Left hindlimb (tissue), 1 donor: ENCODE data around the gene ATXN1.
"Not testable (repeated sequence)": the region's sequence is repeated elsewhere in the genome, so short reads cannot be mapped to it uniquely, and the experiment has no call there.

Source experiments
- DNase-seq: peaks from one replicate; pipeline ENCODE4 v3.0.0-alpha.2; 2018

Gene ATXN1

GRCh38 chr6:16430391-16431089 is 330.7 kb downstream of the ATXN1 start:
- DNase-seq, result no peak

GRCh38 chr6:16429669-16430068 is 331.6 kb downstream of the ATXN1 start:
- no peak for DNase-seq

GRCh38 chr6:16427124-16427523 is 334.1 kb downstream of the ATXN1 start:
- no peak for DNase-seq

GRCh38 chr6:16425881-16426615 is 335.2 kb downstream of the ATXN1 start:
- DNase-seq, result no peak

- no peak for DNase-seq
Measured at GRCh38 chr6:16421462-16421960, 339.7 kb downstream of the ATXN1 start.

- DNase-seq, result no peak
Measured at GRCh38 chr6:16420715-16421461, 340.4 kb downstream of the ATXN1 start.

GRCh38 chr6:16420337-16420714 is 340.9 kb downstream of the ATXN1 start:
- no peak for DNase-seq

- no peak for DNase-seq
Measured at GRCh38 chr6:16419636-16420336, 341.5 kb downstream of the ATXN1 start.

GRCh38 chr6:16418151-16418550 is 343.1 kb downstream of the ATXN1 start:
- DNase-seq, result no peak

- no peak for DNase-seq
Measured at GRCh38 chr6:16415677-16416076, 345.6 kb downstream of the ATXN1 start.

GRCh38 chr6:16414205-16414604 is 347.1 kb downstream of the ATXN1 start:
- no peak for DNase-seq

- DNase-seq, result no peak
Measured at GRCh38 chr6:16413399-16413798, 347.9 kb downstream of the ATXN1 start.

GRCh38 chr6:16412982-16413381 is 348.3 kb downstream of the ATXN1 start:
- DNase-seq, result no peak

- DNase-seq, result no peak
Measured at GRCh38 chr6:16412171-16412570, 349.1 kb downstream of the ATXN1 start.

GRCh38 chr6:16409531-16410441 is 351.5 kb downstream of the ATXN1 start:
- DNase-seq, result peak; percentile 65

- no peak for DNase-seq
Measured at GRCh38 chr6:16408766-16409165, 352.5 kb downstream of the ATXN1 start.

- DNase-seq, result no peak
Measured at GRCh38 chr6:16406966-16407365, 354.3 kb downstream of the ATXN1 start.

GRCh38 chr6:16406538-16406937 is 354.7 kb downstream of the ATXN1 start:
- not testable (repeated sequence) for DNase-seq

GRCh38 chr6:16405375-16405774 is 355.9 kb downstream of the ATXN1 start:
- no peak for DNase-seq

GRCh38 chr6:16404456-16404855 is 356.8 kb downstream of the ATXN1 start:
- DNase-seq, result no peak

- no peak for DNase-seq
Measured at GRCh38 chr6:16403831-16404230, 357.4 kb downstream of the ATXN1 start.

- no peak for DNase-seq
Measured at GRCh38 chr6:16402581-16402900, 358.7 kb downstream of the ATXN1 start.
